HEK293 (cell line): Measurements from ENCODE around the gene SLC25A2.
A peak's percentile ranks its signal among the peaks of the same experiment; 100 is the strongest.
"Not testable (repeated sequence)": the region's sequence is repeated elsewhere in the genome, so short reads cannot be mapped to it uniquely, and the experiment has no call there.

Experiments used
- CTCF ChIA-PET: fragments of 350-600 bp; formaldehyde crosslinking; extraction: SDS; loops from one replicate; lab custom pipeline; 2021; ENCODE audit warnings: antibody characterized with exemption; lab: Yijun Ruan, JAX
- POLR2A ChIA-PET: fragments of 300-600 bp; formaldehyde crosslinking; extraction: SDS; loops from one replicate; lab custom pipeline; 2020; ENCODE audit warnings: antibody characterized with exemption, inconsistent platforms; lab: Yijun Ruan, JAX
- H3K27ac ChIP-seq: fragments of 200-500 bp; sonication (Bioruptor generic); 2 replicates; pipeline ENCODE4 v1.5.1; 2014; ENCODE audit warnings: low read depth, low read length, control low read depth, inconsistent platforms; ENCODE audit errors: extremely low read depth
- H3K36me3 ChIP-seq, 2 experiments: fragments of 200-500 bp in 1 of 2; sonication (Bioruptor generic) in 1 of 2; 1 replicate in 1 of 2; 2 replicates in 1 of 2; pipeline ENCODE4 v1.5.1; 2014 to 2017; ENCODE audit warnings: inconsistent platforms in 2 of 2, low read length in 2 of 2; ENCODE audit not compliant: control insufficient read depth in 2 of 2, insufficient read depth in 1 of 2
- H3K4me1 ChIP-seq: fragments of 200-500 bp; sonication (Bioruptor generic); 2 replicates; pipeline ENCODE4 v1.5.1; 2014; ENCODE audit warnings: mild to moderate bottlenecking, low read length, inconsistent platforms; ENCODE audit not compliant: control insufficient read depth, insufficient read depth
- H3K4me3 ChIP-seq: 2 replicates; pipeline ENCODE4 v1.5.1; 2011; ENCODE audit warnings: low read depth, mild to moderate bottlenecking, control low read depth, low read length, moderate library complexity
- H3K9me3 ChIP-seq: fragments of 200-500 bp; sonication (Bioruptor generic); 2 replicates; pipeline ENCODE4 v1.5.1; 2014; ENCODE audit warnings: low read depth, low read length, inconsistent platforms; ENCODE audit not compliant: control insufficient read depth, insufficient read depth
- GLIS2 ChIP-seq: fragments of 450-650 bp; formaldehyde crosslinking; IDR thresholded peaks from 2 replicates; pipeline ENCODE4 v1.5.1; 2016; ENCODE audit warnings: missing biosample characterization, missing genetic modification characterization
- KLF1 ChIP-seq: fragments of 450-650 bp; formaldehyde crosslinking; IDR thresholded peaks from 2 replicates; pipeline ENCODE4 v1.5.1; 2016; ENCODE audit warnings: missing biosample characterization, missing genetic modification characterization
- TCF7L2 ChIP-seq: IDR thresholded peaks from 2 replicates; pipeline ENCODE4 v1.6.1; 2011; ENCODE audit warnings: low read depth, mild to moderate bottlenecking, inconsistent platforms, low read length, moderate library complexity, borderline replicate concordance
- ZBTB1 ChIP-seq: fragments of 450-650 bp; formaldehyde crosslinking; IDR thresholded peaks from 2 replicates; pipeline ENCODE4 v1.5.1; 2016; ENCODE audit warnings: missing biosample characterization, missing genetic modification characterization
- ZBTB17 ChIP-seq: fragments of 450-650 bp; formaldehyde crosslinking; IDR thresholded peaks from 2 replicates; pipeline ENCODE4 v1.5.1; 2016; ENCODE audit warnings: missing biosample characterization, missing genetic modification characterization
- ZBTB48 ChIP-seq: fragments of 450-650 bp; formaldehyde crosslinking; IDR thresholded peaks from 2 replicates; pipeline ENCODE4 v1.5.1; 2016; ENCODE audit warnings: missing biosample characterization, missing genetic modification characterization
- ZFP41 ChIP-seq: fragments of 450-650 bp; formaldehyde crosslinking; IDR thresholded peaks from 2 replicates; pipeline ENCODE4 v1.5.1; 2016; ENCODE audit warnings: missing biosample characterization, missing genetic modification characterization, borderline replicate concordance
- ZFP69B ChIP-seq: fragments of 450-650 bp; formaldehyde crosslinking; IDR thresholded peaks from 2 replicates; pipeline ENCODE4 v1.5.1; 2016; ENCODE audit warnings: missing biosample characterization, missing genetic modification characterization
- ZNF2 ChIP-seq: fragments of 450-650 bp; formaldehyde crosslinking; IDR thresholded peaks from 2 replicates; pipeline ENCODE4 v1.5.1; 2016; ENCODE audit warnings: missing biosample characterization, missing genetic modification characterization
- ZNF211 ChIP-seq: fragments of 450-650 bp; formaldehyde crosslinking; IDR thresholded peaks from 2 replicates; pipeline ENCODE4 v1.5.1; 2016; ENCODE audit warnings: low read depth, missing biosample characterization, missing genetic modification characterization
- ZNF23 ChIP-seq: fragments of 450-650 bp; formaldehyde crosslinking; IDR thresholded peaks from 2 replicates; pipeline ENCODE4 v1.5.1; 2016; ENCODE audit warnings: missing biosample characterization, missing genetic modification characterization, borderline replicate concordance
- ZNF600 ChIP-seq: fragments of 450-650 bp; formaldehyde crosslinking; IDR thresholded peaks from 2 replicates; pipeline ENCODE4 v1.5.1; 2016; ENCODE audit warnings: missing biosample characterization, missing genetic modification characterization
- ZNF654 ChIP-seq: fragments of 450-650 bp; formaldehyde crosslinking; IDR thresholded peaks from 2 replicates; pipeline ENCODE4 v1.5.1; 2016; ENCODE audit warnings: low read depth, missing biosample characterization, missing genetic modification characterization
- ZXDB ChIP-seq: fragments of 450-650 bp; formaldehyde crosslinking; IDR thresholded peaks from 2 replicates; pipeline ENCODE4 v1.5.1; 2016; ENCODE audit warnings: missing biosample characterization, missing genetic modification characterization
- TF ChIP-seq, protein P1 (sequence below): fragments of 450-650 bp; formaldehyde crosslinking; IDR thresholded peaks from 2 replicates; pipeline ENCODE4 v1.5.1; 2016; ENCODE audit warnings: missing biosample characterization, missing genetic modification characterization
- TF ChIP-seq, protein P2 (sequence below): sonication (generic); formaldehyde crosslinking; IDR thresholded peaks from 2 replicates; pipeline ENCODE4 v1.8.1; 2022; ENCODE audit warnings: mild to moderate bottlenecking, moderate library complexity, missing genetic modification reagents
- TF ChIP-seq, protein P3 (sequence below): fragments of 450-650 bp; formaldehyde crosslinking; IDR thresholded peaks from 2 replicates; pipeline ENCODE4 v1.5.1; 2016; ENCODE audit warnings: missing biosample characterization, missing genetic modification characterization
- TF ChIP-seq, protein P4 (sequence below): fragments of 450-650 bp; IDR thresholded peaks from 2 replicates; pipeline ENCODE4 v1.5.1; 2018; ENCODE audit warnings: missing biosample characterization, mild to moderate bottlenecking, missing genetic modification characterization

Gene SLC25A2

DNA sequence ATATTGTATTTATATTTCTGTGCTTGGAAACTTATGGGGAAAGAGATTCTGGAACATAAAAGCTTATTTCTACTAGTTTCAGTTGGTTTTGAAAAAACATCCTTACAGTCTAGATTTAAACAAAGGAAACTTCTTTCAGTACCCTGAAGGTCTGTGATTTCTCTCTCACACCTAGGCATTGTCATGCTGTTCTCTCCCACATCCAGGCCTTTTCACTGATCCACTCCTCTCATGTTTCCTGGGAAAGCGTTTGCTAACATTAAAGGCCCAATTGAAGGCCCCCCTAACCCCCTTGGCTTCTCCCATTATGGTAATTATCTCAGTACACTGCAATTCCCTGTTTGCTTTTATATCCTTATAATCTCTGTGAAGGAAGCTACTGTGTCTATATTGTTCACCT lies 38.9 kb upstream of the SLC25A2 start:
- Histone ChIP-seq H3K4me1 (no peaks in the 10 kb centered on the region), H3K36me3 (no peaks in the 10 kb centered on the region), H3K4me3 (no peak overlapping the region), H3K9me3 (no peaks in the 10 kb centered on the region), H3K27ac (no peak overlapping the region)
- TF ChIP-seq ZNF23 (no peak), ZFP69B (no peak), ZNF211 (no peak), GLIS2 (no peak), ZNF2 (tag by site-specific recombination) (no peak), ZBTB48 (tag by site-specific recombination) (no peak), ZFP41 (no peak), ZNF600 (no peak), ZBTB1 (no peak)
- TF ChIP-seq, protein P1, sequence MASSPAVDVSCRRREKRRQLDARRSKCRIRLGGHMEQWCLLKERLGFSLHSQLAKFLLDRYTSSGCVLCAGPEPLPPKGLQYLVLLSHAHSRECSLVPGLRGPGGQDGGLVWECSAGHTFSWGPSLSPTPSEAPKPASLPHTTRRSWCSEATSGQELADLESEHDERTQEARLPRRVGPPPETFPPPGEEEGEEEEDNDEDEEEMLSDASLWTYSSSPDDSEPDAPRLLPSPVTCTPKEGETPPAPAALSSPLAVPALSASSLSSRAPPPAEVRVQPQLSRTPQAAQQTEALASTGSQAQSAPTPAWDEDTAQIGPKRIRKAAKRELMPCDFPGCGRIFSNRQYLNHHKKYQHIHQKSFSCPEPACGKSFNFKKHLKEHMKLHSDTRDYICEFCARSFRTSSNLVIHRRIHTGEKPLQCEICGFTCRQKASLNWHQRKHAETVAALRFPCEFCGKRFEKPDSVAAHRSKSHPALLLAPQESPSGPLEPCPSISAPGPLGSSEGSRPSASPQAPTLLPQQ (tag by site-specific recombination), result no peak
- TF ChIP-seq, protein P2, sequence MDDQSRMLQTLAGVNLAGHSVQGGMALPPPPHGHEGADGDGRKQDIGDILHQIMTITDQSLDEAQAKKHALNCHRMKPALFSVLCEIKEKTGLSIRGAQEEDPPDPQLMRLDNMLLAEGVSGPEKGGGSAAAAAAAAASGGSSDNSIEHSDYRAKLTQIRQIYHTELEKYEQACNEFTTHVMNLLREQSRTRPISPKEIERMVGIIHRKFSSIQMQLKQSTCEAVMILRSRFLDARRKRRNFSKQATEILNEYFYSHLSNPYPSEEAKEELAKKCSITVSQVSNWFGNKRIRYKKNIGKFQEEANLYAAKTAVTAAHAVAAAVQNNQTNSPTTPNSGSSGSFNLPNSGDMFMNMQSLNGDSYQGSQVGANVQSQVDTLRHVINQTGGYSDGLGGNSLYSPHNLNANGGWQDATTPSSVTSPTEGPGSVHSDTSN (CRISPR knock-in tag), result no peak
- TF ChIP-seq, protein P3, sequence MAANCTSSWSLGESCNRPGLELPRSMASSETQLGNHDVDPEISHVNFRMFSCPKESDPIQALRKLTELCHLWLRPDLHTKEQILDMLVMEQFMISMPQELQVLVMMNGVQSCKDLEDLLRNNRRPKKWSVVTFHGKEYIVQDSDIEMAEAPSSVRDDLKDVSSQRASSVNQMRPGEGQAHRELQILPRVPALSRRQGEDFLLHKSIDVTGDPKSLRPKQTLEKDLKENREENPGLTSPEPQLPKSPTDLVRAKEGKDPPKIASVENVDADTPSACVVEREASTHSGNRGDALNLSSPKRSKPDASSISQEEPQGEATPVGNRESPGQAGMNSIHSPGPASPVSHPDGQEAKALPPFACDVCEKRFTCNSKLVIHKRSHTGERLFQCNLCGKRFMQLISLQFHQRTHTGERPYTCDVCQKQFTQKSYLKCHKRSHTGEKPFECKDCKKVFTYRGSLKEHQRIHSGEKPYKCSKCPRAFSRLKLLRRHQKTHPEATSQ (tag by site-specific recombination), result no peak
- ChIA-PET CTCF (interaction anchor here (0.6 to 3.3 kb wide), 16 partner anchors 9 to 484 kb away, joined by 3 to 21 read pairs (median 4); partner anchors contain the start of genes PCDHGA1, PCDHGA5, PCDHGB5 and TAF7), POLR2A (no interaction called here)

DNA sequence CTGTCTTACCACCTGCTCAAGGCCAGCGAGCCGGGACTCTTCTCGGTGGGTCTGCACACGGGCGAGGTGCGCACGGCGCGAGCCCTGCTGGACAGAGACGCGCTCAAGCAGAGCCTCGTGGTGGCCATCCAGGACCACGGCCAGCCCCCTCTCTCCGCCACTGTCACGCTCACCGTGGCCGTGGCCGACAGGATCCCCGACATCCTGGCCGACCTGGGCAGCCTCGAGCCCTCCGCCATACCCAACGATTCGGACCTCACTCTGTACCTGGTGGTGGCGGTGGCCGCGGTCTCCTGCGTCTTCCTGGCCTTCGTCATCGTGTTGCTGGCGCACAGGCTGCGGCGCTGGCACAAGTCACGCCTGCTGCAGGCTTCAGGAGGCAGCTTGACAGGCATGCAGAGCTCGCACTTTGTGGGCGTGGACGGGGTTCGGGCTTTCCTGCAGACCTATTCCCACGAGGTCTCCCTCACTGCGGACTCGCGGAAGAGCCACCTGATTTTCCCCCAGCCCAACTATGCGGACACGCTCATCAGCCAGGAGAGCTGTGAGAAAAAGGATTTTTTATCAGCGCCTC lies 37.0 kb upstream of the SLC25A2 start:
- H3K4me1 ChIP-seq, H3K27ac ChIP-seq, H3K9me3 ChIP-seq, H3K4me3 ChIP-seq, H3K36me3 ChIP-seq, POLR2A ChIA-PET: not testable (repeated sequence)
- CTCF ChIA-PET, result interaction anchor here (1.0 to 1.8 kb wide), 3 partner anchors 9 to 223 kb away, joined by 3 to 11 read pairs (median 5); partner anchors contain the start of gene PCDHGB1

DNA sequence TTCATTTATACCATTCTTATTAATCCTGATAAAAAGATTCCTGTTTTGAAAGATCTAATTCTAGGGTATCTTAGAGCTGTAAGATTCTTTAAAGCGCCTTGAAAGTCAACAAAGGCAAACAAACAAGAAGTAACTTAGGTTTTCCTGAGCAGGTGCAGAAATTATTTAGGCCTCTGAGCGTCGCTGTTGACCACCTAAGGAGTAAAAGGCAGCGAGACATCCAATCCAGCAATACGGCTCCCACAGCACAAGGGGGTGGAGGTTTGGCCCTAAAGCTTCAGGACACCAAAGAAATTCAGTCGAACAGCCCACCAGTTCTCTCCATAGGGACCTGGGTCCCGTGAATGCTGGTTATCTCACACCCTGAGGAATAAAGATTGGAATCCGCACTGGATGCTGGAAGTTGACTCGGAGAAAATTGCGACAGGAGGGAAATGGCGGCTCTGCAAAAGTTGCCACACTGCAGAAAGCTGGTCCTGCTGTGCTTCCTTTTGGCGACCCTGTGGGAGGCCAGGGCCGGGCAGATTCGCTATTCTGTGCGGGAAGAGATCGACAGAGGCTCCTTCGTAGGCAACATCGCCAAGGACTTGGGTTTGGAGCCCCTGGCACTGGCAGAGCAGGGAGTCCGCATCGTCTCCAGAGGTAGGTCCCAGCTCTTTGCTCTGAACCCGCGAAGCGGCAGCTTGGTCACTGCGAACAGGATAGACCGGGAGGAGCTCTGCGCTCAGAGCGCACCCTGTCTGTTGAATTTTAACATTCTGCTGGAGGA lies 34.9 kb upstream of the SLC25A2 start, which contains the start of gene PCDHGA2:
TSS of gene PCDHGA2 (plus strand) at position 223 of the 769 bp plus-strand sequence.
- Histone ChIP-seq H3K36me3 (no peaks in the 10 kb centered on the region), H3K27ac (no peak within 1 kb of the TSS), H3K4me1 (no peaks in the 10 kb centered on the region), H3K9me3 (no peaks in the 10 kb centered on the region), H3K4me3 (no peak within 1 kb of the TSS)
- POLR2A ChIA-PET, result interaction anchor here (1.0 to 1.2 kb wide), 2 partner anchors 18 to 19 kb away, joined by 3 to 5 read pairs; partner anchors contain the start of gene TAF7
- TF ChIP-seq ZNF654 (tag by site-specific recombination) (peak; percentile 23; the same call in 1 of the 2 replicates), ZXDB (no peak), ZBTB48 (tag by site-specific recombination) (no peak), KLF1 (tag by site-specific recombination) (no peak), ZNF2 (tag by site-specific recombination) (peak; percentile 57; the same call in 1 of the 2 replicates), ZBTB17 (tag by site-specific recombination) (no peak), TCF7L2 (no peak)
- TF ChIP-seq, protein P4, sequence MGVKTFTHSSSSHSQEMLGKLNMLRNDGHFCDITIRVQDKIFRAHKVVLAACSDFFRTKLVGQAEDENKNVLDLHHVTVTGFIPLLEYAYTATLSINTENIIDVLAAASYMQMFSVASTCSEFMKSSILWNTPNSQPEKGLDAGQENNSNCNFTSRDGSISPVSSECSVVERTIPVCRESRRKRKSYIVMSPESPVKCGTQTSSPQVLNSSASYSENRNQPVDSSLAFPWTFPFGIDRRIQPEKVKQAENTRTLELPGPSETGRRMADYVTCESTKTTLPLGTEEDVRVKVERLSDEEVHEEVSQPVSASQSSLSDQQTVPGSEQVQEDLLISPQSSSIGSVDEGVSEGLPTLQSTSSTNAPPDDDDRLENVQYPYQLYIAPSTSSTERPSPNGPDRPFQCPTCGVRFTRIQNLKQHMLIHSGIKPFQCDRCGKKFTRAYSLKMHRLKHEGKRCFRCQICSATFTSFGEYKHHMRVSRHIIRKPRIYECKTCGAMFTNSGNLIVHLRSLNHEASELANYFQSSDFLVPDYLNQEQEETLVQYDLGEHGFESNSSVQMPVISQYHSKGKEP (tag by site-specific recombination), result no peak
- CTCF ChIA-PET, result interaction anchor here (0.6 to 3.0 kb wide), 31 partner anchors 10 to 1294 kb away, joined by 3 to 41 read pairs (median 4); partner anchors contain the start of genes PCDHB15, PCDHGA1, PCDHGA12 and PCDHGA4

DNA sequence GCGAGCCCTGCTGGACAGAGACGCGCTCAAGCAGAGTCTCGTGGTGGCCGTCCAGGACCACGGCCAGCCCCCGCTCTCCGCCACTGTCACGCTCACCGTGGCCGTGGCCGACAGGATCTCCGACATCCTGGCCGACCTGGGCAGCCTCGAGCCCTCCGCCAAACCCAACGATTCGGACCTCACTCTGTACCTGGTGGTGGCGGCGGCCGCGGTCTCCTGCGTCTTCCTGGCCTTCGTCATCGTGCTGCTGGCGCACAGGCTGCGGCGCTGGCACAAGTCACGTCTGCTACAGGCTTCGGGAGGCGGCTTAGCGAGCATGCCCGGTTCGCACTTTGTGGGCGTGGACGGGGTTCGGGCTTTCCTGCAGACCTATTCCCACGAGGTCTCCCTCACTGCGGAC lies 28.7 kb upstream of the SLC25A2 start:
- H3K36me3 ChIP-seq, H3K4me1 ChIP-seq, H3K27ac ChIP-seq, H3K9me3 ChIP-seq, H3K4me3 ChIP-seq: not testable (repeated sequence)
- POLR2A ChIA-PET, result interaction anchor here (2.7 kb wide), 1 partner anchor 12 kb away, joined by 19 read pairs; the partner anchor contains the start of gene TAF7
- CTCF ChIA-PET, result interaction anchor here (0.6 to 3.5 kb wide), 4 partner anchors 11 to 225 kb away, joined by 3 to 21 read pairs (median 10); partner anchors contain the start of genes PCDHGA3 and PCDHGB1
